Activated T-cell treated with anti-CD3 and anti-CD28 coated beads for 24 hours (primary cell): Measurements from ENCODE around the gene ZNF770.

Experiments
- DNase-seq: peaks from one replicate; pipeline ENCODE4 v3.0.0-alpha.2; 2020; ENCODE audit warnings: low read depth

ZNF770 gene

GRCh38 chr15:34988027-34988902 lies at the start of gene ZNF770:
TSS of gene ZNF770 (minus strand) at chr15:34988287. CDS start at chr15:34983434, 4,853 bp downstream.
- DNase-seq: peak; percentile 81

- no peak for DNase-seq
These were observed 40.3 kb upstream of the ZNF770 start for GRCh38 chr15:35028235-35028984.

GRCh38 chr15:35023804-35024203 lies 35.7 kb upstream of the ZNF770 start:
- DNase-seq: no peak

GRCh38 chr15:35020974-35021373 lies 32.9 kb upstream of the ZNF770 start:
- DNase-seq: no peak

GRCh38 chr15:35019404-35020327 lies 31.6 kb upstream of the ZNF770 start:
- DNase-seq: no peak

- DNase-seq: no peak
These were observed 26.2 kb upstream of the ZNF770 start for GRCh38 chr15:35014241-35014640.

- no peak for DNase-seq
These were observed 25.3 kb upstream of the ZNF770 start for GRCh38 chr15:35013370-35013769.

GRCh38 chr15:35007397-35007796 lies 19.3 kb upstream of the ZNF770 start:
- no peak for DNase-seq

GRCh38 chr15:35005933-35006332 lies 17.8 kb upstream of the ZNF770 start:
- no peak for DNase-seq

- no peak for DNase-seq
These were observed 15.8 kb upstream of the ZNF770 start for GRCh38 chr15:35003928-35004327.

GRCh38 chr15:35000511-35000910 lies 12.4 kb upstream of the ZNF770 start:
- no peak for DNase-seq

GRCh38 chr15:34999906-35000305 lies 11.8 kb upstream of the ZNF770 start:
- DNase-seq: no peak

- DNase-seq: no peak
These were observed 6.8 kb upstream of the ZNF770 start for GRCh38 chr15:34994925-34995324.

GRCh38 chr15:34993877-34994276 lies 5.8 kb upstream of the ZNF770 start:
- DNase-seq: no peak

GRCh38 chr15:34993412-34993811 lies 5.3 kb upstream of the ZNF770 start:
- no peak for DNase-seq

- DNase-seq: no peak
These were observed 469 bp downstream of the ZNF770 start for GRCh38 chr15:34987609-34988026.

- no peak for DNase-seq
These were observed 1.2 kb downstream of the ZNF770 start for GRCh38 chr15:34986771-34987480.

GRCh38 chr15:34986326-34986725 lies 1.8 kb downstream of the ZNF770 start:
- no peak for DNase-seq

GRCh38 chr15:34984889-34985630 lies 3.0 kb downstream of the ZNF770 start:
- DNase-seq: no peak

- DNase-seq: no peak
These were observed 11.3 kb downstream of the ZNF770 start for GRCh38 chr15:34976743-34977142.

- DNase-seq: no peak
These were observed 12.0 kb downstream of the ZNF770 start for GRCh38 chr15:34976073-34976472.
